ENCODE data around the gene SERGEF. TPM values are rescaled to one million over a fixed set of nuclear protein-coding genes. Genes with fewer than 3 reads are reported as not detected.
"Not testable (repeated sequence)": the region's sequence is repeated elsewhere in the genome, so short reads cannot be mapped to it uniquely, and the experiment has no call there.

Gene SERGEF
- total RNA-seq, 2 experiments from 2014 or later = 30.4 to 38.8 TPM

GRCh38 chr11:18013790-18014507 is 1.1 kb upstream of the SERGEF start:
- Mint-ChIP-seq H3K9me3 (ENCODE audit: low read depth) (no peaks in the 10 kb centered on the region), H3K4me3 (peak overlapping the region; percentile 86), H3K36me3 (peaks cover 2% of the 10 kb centered on the region), H3K4me1 (peaks cover 33% of the 10 kb centered on the region), H3K27ac (peak overlapping the region; percentile 98), H3K27me3 (no peaks in the 10 kb centered on the region)
- CTCF ChIA-PET = interaction anchor here (1.0 to 2.6 kb wide), 7 partner anchors 15 to 707 kb away, joined by 3 to 10 read pairs (median 4); no protein-coding TSS in a partner anchor
- ATAC-seq = no peak
- no peak for DNase-seq

- Mint-ChIP-seq H3K27ac (peak overlapping the region; percentile 77), H3K4me1 (peaks cover 33% of the 10 kb centered on the region), H3K4me3 (peak overlapping the region; percentile 86), H3K27me3 (no peaks in the 10 kb centered on the region), H3K9me3 (ENCODE audit: low read depth) (no peaks in the 10 kb centered on the region), H3K36me3 (peaks cover 2% of the 10 kb centered on the region)
- ATAC-seq (peak; percentile 5), DNase-seq (peak; percentile 51)
- CTCF ChIA-PET = interaction anchor here (1.0 to 2.6 kb wide), 3 partner anchors 20 to 103 kb away, joined by 4 to 10 read pairs (median 6); partner anchors contain the start of gene SAAL1
These were observed 533 bp downstream of the SERGEF start for GRCh38 chr11:18012122-18012905.

GRCh38 chr11:18011633-18012032 is 1.2 kb downstream of the SERGEF start:
- Mint-ChIP-seq H3K4me3 (peak overlapping the region; percentile 86), H3K9me3 (ENCODE audit: low read depth) (no peaks in the 10 kb centered on the region), H3K27me3 (no peaks in the 10 kb centered on the region), H3K36me3 (peaks cover 2% of the 10 kb centered on the region), H3K27ac (peak overlapping the region; percentile 77), H3K4me1 (peaks cover 33% of the 10 kb centered on the region)
- DNase-seq = no peak
- CTCF ChIA-PET = no interaction called here
- no peak for ATAC-seq

GRCh38 chr11:18010977-18011586 is 1.8 kb downstream of the SERGEF start:
- Mint-ChIP-seq H3K4me1 (peaks cover 33% of the 10 kb centered on the region), H3K9me3 (ENCODE audit: low read depth) (no peaks in the 10 kb centered on the region), H3K27me3 (no peaks in the 10 kb centered on the region), H3K36me3 (peaks cover 2% of the 10 kb centered on the region), H3K4me3 (peak overlapping the region; percentile 86), H3K27ac (no peak overlapping the region)
- CTCF ChIA-PET = interaction anchor here (0.7 kb wide), 1 partner anchor 18 kb away, joined by 3 read pairs; no protein-coding TSS in a partner anchor
- ATAC-seq (no peak), DNase-seq (no peak)

- no peak for DNase-seq
- no peak overlapping the region for H3K27ac Mint-ChIP-seq
- H3K36me3 Mint-ChIP-seq = peaks cover 2% of the 10 kb centered on the region
- no peaks in the 10 kb centered on the region for H3K27me3 Mint-ChIP-seq
- peaks cover 33% of the 10 kb centered on the region for H3K4me1 Mint-ChIP-seq
- H3K4me3 Mint-ChIP-seq = no peak overlapping the region
- H3K9me3 Mint-ChIP-seq (ENCODE audit: low read depth) = no peaks in the 10 kb centered on the region
- CTCF ChIA-PET = interaction anchor here (0.7 to 1.3 kb wide), 3 partner anchors 16 to 279 kb away, joined by 3 to 5 read pairs (median 4); no protein-coding TSS in a partner anchor
- no peak for ATAC-seq
These were observed 2.7 kb downstream of the SERGEF start for GRCh38 chr11:18010121-18010670.

- no peaks in the 10 kb centered on the region for H3K4me1 Mint-ChIP-seq
- peaks cover 10% of the 10 kb centered on the region for H3K36me3 Mint-ChIP-seq
- no peak overlapping the region for H3K4me3 Mint-ChIP-seq
- DNase-seq (no peak), ATAC-seq (no peak)
- no peaks in the 10 kb centered on the region for H3K27me3 Mint-ChIP-seq
- CTCF ChIA-PET = interaction anchor here (1.3 kb wide), 1 partner anchor 99 kb away, joined by 3 read pairs; no protein-coding TSS in a partner anchor
- no peak overlapping the region for H3K27ac Mint-ChIP-seq
- no peaks in the 10 kb centered on the region for H3K9me3 Mint-ChIP-seq (ENCODE audit: low read depth)
These were observed 7.3 kb downstream of the SERGEF start for GRCh38 chr11:18005376-18006129.

- H3K27me3 Mint-ChIP-seq = no peaks in the 10 kb centered on the region
- no peaks in the 10 kb centered on the region for H3K4me1 Mint-ChIP-seq
- no peak for ATAC-seq
- H3K9me3 Mint-ChIP-seq (ENCODE audit: low read depth) = no peaks in the 10 kb centered on the region
- no peak for DNase-seq
- H3K36me3 Mint-ChIP-seq = peaks cover 12% of the 10 kb centered on the region
- CTCF ChIA-PET = interaction anchor here (1.4 kb wide), 1 partner anchor 14 kb away, joined by 3 read pairs; no protein-coding TSS in a partner anchor
- no peak overlapping the region for H3K27ac Mint-ChIP-seq
- H3K4me3 Mint-ChIP-seq = no peak overlapping the region
These were observed 11.7 kb downstream of the SERGEF start for GRCh38 chr11:18001191-18001590.

- H3K36me3 Mint-ChIP-seq = peaks cover 12% of the 10 kb centered on the region
- no peak overlapping the region for H3K4me3 Mint-ChIP-seq
- ATAC-seq = no peak
- H3K27ac Mint-ChIP-seq = no peak overlapping the region
- no peaks in the 10 kb centered on the region for H3K9me3 Mint-ChIP-seq (ENCODE audit: low read depth)
- H3K27me3 Mint-ChIP-seq = no peaks in the 10 kb centered on the region
- no peak for DNase-seq
- no peaks in the 10 kb centered on the region for H3K4me1 Mint-ChIP-seq
- CTCF ChIA-PET = interaction anchor here (1.4 kb wide), 1 partner anchor 13 kb away, joined by 3 read pairs; no protein-coding TSS in a partner anchor
These were observed 12.1 kb downstream of the SERGEF start for GRCh38 chr11:18000760-18001159.

- peaks cover 12% of the 10 kb centered on the region for H3K36me3 Mint-ChIP-seq
- not testable (repeated sequence) for DNase-seq; H3K4me1 Mint-ChIP-seq; H3K4me3 Mint-ChIP-seq; H3K9me3 Mint-ChIP-seq (ENCODE audit: low read depth); H3K27me3 Mint-ChIP-seq; ATAC-seq; H3K27ac Mint-ChIP-seq
- CTCF ChIA-PET = interaction anchor here (0.8 kb wide), 2 partner anchors 240 to 269 kb away, joined by 3 read pairs; no protein-coding TSS in a partner anchor
These were observed 12.7 kb downstream of the SERGEF start for GRCh38 chr11:18000128-18000527.

- Mint-ChIP-seq H3K4me1 (peaks cover 2% of the 10 kb centered on the region), H3K9me3 (ENCODE audit: low read depth) (no peaks in the 10 kb centered on the region), H3K4me3 (no peak overlapping the region), H3K27me3 (no peaks in the 10 kb centered on the region), H3K36me3 (peaks cover 10% of the 10 kb centered on the region), H3K27ac (no peak overlapping the region)
- DNase-seq (no peak), ATAC-seq (no peak)
- CTCF ChIA-PET = interaction anchor here (0.9 to 7.3 kb wide), 5 partner anchors 13 to 262 kb away, joined by 3 to 34 read pairs (median 10); partner anchors contain the start of genes SAAL1 and SERGEF
These were observed 19.9 kb downstream of the SERGEF start for GRCh38 chr11:17992916-17993315.

- DNase-seq = peak; percentile 59
- no peak overlapping the region for H3K27ac Mint-ChIP-seq
- peaks cover 16% of the 10 kb centered on the region for H3K36me3 Mint-ChIP-seq
- CTCF ChIA-PET = interaction anchor here (0.9 to 7.3 kb wide), 9 partner anchors 12 to 261 kb away, joined by 3 to 34 read pairs (median 8); partner anchors contain the start of genes SAAL1 and SERGEF
- ATAC-seq = peak; percentile 80
- H3K27me3 Mint-ChIP-seq = no peaks in the 10 kb centered on the region
- peaks cover 2% of the 10 kb centered on the region for H3K4me1 Mint-ChIP-seq
- no peaks in the 10 kb centered on the region for H3K9me3 Mint-ChIP-seq (ENCODE audit: low read depth)
- no peak overlapping the region for H3K4me3 Mint-ChIP-seq
These were observed 20.9 kb downstream of the SERGEF start for GRCh38 chr11:17991783-17992433.

GRCh38 chr11:17989306-17989705 is 23.5 kb downstream of the SERGEF start:
- Mint-ChIP-seq H3K27me3 (no peaks in the 10 kb centered on the region), H3K9me3 (ENCODE audit: low read depth) (peaks cover 2% of the 10 kb centered on the region), H3K36me3 (peaks cover 16% of the 10 kb centered on the region), H3K4me1 (peaks cover 2% of the 10 kb centered on the region), H3K27ac (no peak overlapping the region), H3K4me3 (no peak overlapping the region)
- CTCF ChIA-PET = interaction anchor here (0.8 to 7.3 kb wide), 3 partner anchors 10 to 126 kb away, joined by 4 to 34 read pairs (median 5); partner anchors contain the start of gene SAAL1
- DNase-seq (no peak), ATAC-seq (no peak)
